LNCaP clone FGC (cell line): Measurements from ENCODE around the gene PLSCR1.
A peak's percentile ranks its signal among the peaks of the same experiment; 100 is the strongest.

Experiments used
- DNase-seq: peaks from one replicate; pipeline ENCODE4 v3.0.0-alpha.2; 2011; ENCODE audit warnings: low read depth
- H3K4me3 ChIP-seq: 2 replicates; pipeline ENCODE4 v1.5.1; 2011; ENCODE audit warnings: mild to moderate bottlenecking, low read depth, low read length, control low read depth
- CTCF ChIP-seq: IDR thresholded peaks from 2 replicates; pipeline ENCODE4 v1.5.1; 2012; ENCODE audit warnings: mild to moderate bottlenecking; ENCODE audit not compliant: control insufficient read depth, insufficient read depth; ENCODE audit errors: extremely low read depth

PLSCR1 gene

GRCh38 chr3:146581080-146581601 lies 36.7 kb upstream of the PLSCR1 start:
- no peak for TF ChIP-seq CTCF
- no peak overlapping the region for H3K4me3 ChIP-seq
- DNase-seq, result no peak

- peak; percentile 49 for TF ChIP-seq CTCF
- DNase-seq, result peak; percentile 22
Measured at GRCh38 chr3:146577662-146578061, 33.3 kb upstream of the PLSCR1 start.

GRCh38 chr3:146575636-146576035 lies 31.2 kb upstream of the PLSCR1 start:
- H3K4me3 ChIP-seq, result no peak overlapping the region
- no peak for DNase-seq
- TF ChIP-seq CTCF, result no peak

More at GRCh38 chr3:146577662-146578061, 33.3 kb upstream of the PLSCR1 start:
- H3K4me3 ChIP-seq, result no peak overlapping the region

- H3K4me3 ChIP-seq, result no peak overlapping the region
- no peak for TF ChIP-seq CTCF
- no peak for DNase-seq
Measured at GRCh38 chr3:146574173-146574572, 29.8 kb upstream of the PLSCR1 start.

- TF ChIP-seq CTCF, result no peak
- no peak overlapping the region for H3K4me3 ChIP-seq
- DNase-seq, result no peak
Measured at GRCh38 chr3:146569314-146569713, 24.9 kb upstream of the PLSCR1 start.

GRCh38 chr3:146566138-146566537 lies 21.7 kb upstream of the PLSCR1 start:
- H3K4me3 ChIP-seq, result no peak overlapping the region
- TF ChIP-seq CTCF, result no peak
- DNase-seq, result no peak

- DNase-seq, result no peak
- no peak for TF ChIP-seq CTCF
- no peak overlapping the region for H3K4me3 ChIP-seq
Measured at GRCh38 chr3:146561879-146562278, 17.5 kb upstream of the PLSCR1 start.
